Naive B cell (primary cell): ENCODE data around the gene MYL2. TPM values are rescaled to one million over a fixed set of nuclear protein-coding genes. Genes with fewer than 3 reads are reported as not detected.

Experiments used
- ATAC-seq, 2 donors: fragments of 150-1000 bp; cut with Tn5 transposase; 2 replicates each; pipeline ENCODE4 v1.10.0; 2021; ENCODE audit warnings: low read depth in 2 of 2, mild to moderate bottlenecking in 2 of 2, moderate library complexity in 2 of 2
- DNase-seq: peaks from one replicate; pipeline ENCODE4 v3.0.0; 2022
- H3K27ac Mint-ChIP-seq, 6 donors: one replicate each; pipeline ENCODE4 v1.8.0; 2020 to 2022; ENCODE audit warnings: mild to moderate bottlenecking in 6 of 6, mixed read lengths in 6 of 6, moderate library complexity in 5 of 6, inconsistent platforms in 2 of 6
- H3K27me3 Mint-ChIP-seq, 3 donors: one replicate each; pipeline ENCODE4 v1.8.0; 2021 to 2022; ENCODE audit warnings: mixed read lengths in 3 of 3, mild to moderate bottlenecking in 1 of 3
- H3K36me3 Mint-ChIP-seq, 2 donors: one replicate each; pipeline ENCODE4 v1.8.0; 2020 to 2022; ENCODE audit warnings: mixed read lengths in 2 of 2, inconsistent platforms in 1 of 2, mild to moderate bottlenecking in 1 of 2
- H3K4me1 Mint-ChIP-seq, 3 donors: one replicate each; pipeline ENCODE4 v1.8.0; 2020 to 2022; ENCODE audit warnings: mixed read lengths in 3 of 3, inconsistent platforms in 1 of 3, mild to moderate bottlenecking in 1 of 3, moderate library complexity in 1 of 3
- H3K4me3 Mint-ChIP-seq, 8 donors: one replicate each; pipeline ENCODE4 v1.8.0; 2020 to 2022; ENCODE audit warnings: mild to moderate bottlenecking in 8 of 8, mixed read lengths in 8 of 8, moderate library complexity in 8 of 8, inconsistent platforms in 2 of 8
- H3K9me3 Mint-ChIP-seq, 7 donors: one replicate each; pipeline ENCODE4 v1.8.0; 2020 to 2022; ENCODE audit warnings: mixed read lengths in 7 of 7, mild to moderate bottlenecking in 5 of 7, inconsistent platforms in 2 of 7, moderate library complexity in 1 of 7
- polyA plus RNA-seq, 6 donors: library from polyadenylated mRNA; unstranded; fragments of 300-500 nt; fragmentation: Illumina TruSeq; gene quantifications; one replicate each; pipeline ENCODE4 v1.2.3, GENCODE V29; 2021; ENCODE audit warnings: low read depth in 6 of 6

MYL2 gene
- polyA plus RNA-seq, 6 donors from 2014 or later = 0.84 to 1.9 TPM; not detected in 4

DNA sequence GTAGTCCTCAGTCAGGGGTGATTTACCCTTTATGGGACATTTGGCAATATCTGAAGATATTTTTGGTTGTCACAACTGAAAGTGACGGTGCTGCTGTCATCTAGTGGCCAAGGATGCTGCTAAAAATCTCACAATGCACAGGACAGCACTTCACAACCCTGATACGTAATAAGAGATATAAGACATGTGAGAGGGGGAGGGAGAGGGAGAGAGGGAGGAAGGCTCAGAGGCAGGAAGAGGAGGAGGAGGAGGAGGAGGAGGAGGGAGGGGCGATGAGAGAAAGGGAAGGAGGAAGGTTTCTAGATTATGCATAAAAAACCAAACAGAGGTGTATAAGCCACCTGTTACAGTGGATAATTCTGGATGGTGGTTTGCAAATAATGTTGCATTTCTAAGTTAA lies 14.3 kb downstream of the MYL2 start:
- peak; percentile 32 to 53 for ATAC-seq
- Mint-ChIP-seq H3K27ac (peak overlapping the region in 1 of 6 donors; percentile 14), H3K9me3 (peaks cover 0 to 2% (median 0%) of the 10 kb centered on the region in 7 donors), H3K27me3 (no peaks in the 10 kb centered on the region), H3K36me3 (no peaks in the 10 kb centered on the region), H3K4me3 (peak overlapping the region in 4 of 8 donors; percentile 6 to 84 (median 48)), H3K4me1 (peaks cover 21 to 25% (median 24%) of the 10 kb centered on the region in 3 donors)
- DNase-seq = no peak

DNA sequence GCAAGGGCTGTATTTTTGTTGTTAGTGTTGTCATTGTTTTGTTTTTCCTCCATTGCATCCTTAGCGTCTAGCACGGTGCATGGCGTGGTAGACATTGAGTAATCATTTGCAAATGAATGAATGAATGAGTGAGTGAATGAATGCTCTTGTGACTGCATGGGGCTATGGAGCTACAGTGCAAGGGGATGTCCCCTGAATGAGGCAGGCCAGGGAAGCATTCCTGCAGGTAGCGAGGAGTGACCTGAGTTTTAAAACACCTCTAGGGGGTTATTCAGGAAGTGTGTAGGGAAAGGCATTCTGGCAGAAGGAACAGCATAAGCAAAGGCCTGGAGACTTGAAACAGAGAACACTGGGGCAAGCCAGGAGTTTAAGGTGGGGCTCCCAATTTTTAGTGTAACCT lies 16.9 kb downstream of the MYL2 start:
- Mint-ChIP-seq H3K4me1 (peaks cover 18 to 24% (median 22%) of the 10 kb centered on the region in 3 donors), H3K27me3 (no peaks in the 10 kb centered on the region), H3K4me3 (no peak overlapping the region), H3K27ac (no peak overlapping the region), H3K9me3 (peaks cover 0 to 2% (median 0%) of the 10 kb centered on the region in 7 donors), H3K36me3 (no peaks in the 10 kb centered on the region)
- ATAC-seq (no peak), DNase-seq (no peak)

DNA sequence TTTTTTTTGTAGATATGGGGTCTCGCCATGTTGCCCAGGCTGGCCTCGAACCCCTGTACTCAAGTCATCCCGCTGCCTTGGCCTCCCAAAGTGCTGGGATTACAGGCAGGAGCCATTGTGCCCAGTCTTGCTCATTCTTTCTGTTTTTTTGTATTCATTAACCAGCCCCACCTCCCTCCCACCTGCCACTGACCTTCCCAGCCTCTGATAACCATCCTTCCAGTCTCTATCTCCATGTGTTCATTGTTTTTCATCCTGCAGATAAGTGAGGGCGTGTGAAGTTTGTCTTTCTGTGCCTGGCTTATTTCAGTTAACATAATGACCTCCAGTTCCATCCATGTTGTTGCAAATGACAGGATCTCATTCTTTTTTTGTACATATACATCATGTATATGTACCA lies 19.0 kb downstream of the MYL2 start:
- Mint-ChIP-seq H3K36me3 (no peaks in the 10 kb centered on the region), H3K9me3 (peaks cover 0 to 2% (median 0%) of the 10 kb centered on the region in 7 donors), H3K27ac (peak overlapping the region in 1 of 6 donors; percentile 73), H3K27me3 (no peaks in the 10 kb centered on the region), H3K4me1 (peaks cover 4 to 6% (median 5%) of the 10 kb centered on the region in 3 donors), H3K4me3 (no peak overlapping the region)
- no peak for DNase-seq
- no peak for ATAC-seq

DNA sequence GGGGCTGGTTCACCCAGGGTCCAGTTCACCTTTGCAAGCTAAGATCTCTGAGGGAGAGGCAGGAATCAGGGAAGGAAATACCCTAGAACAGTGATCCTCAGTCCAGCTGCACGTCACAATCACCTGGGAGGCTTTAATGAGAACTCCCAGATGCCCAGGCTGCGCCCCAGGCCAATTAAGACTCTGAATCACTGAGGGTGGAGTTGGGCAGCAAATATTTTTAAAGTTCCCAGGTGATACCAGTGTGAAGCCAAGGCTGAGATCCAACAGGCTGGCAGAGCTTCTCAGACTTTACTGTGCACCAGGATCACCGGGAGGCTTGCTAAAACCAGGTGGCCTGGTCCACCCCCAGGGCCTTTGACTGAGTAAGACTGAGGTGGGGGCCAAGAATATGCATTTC lies 23.8 kb downstream of the MYL2 start:
- Mint-ChIP-seq H3K27me3 (peaks cover 0 to 11% (median 7%) of the 10 kb centered on the region in 3 donors), H3K9me3 (peaks cover 0 to 2% (median 0%) of the 10 kb centered on the region in 7 donors), H3K4me1 (peaks cover 5 to 7% (median 7%) of the 10 kb centered on the region in 3 donors), H3K36me3 (no peaks in the 10 kb centered on the region), H3K27ac (no peak overlapping the region), H3K4me3 (no peak overlapping the region)
- ATAC-seq (no peak), DNase-seq (no peak)

DNA sequence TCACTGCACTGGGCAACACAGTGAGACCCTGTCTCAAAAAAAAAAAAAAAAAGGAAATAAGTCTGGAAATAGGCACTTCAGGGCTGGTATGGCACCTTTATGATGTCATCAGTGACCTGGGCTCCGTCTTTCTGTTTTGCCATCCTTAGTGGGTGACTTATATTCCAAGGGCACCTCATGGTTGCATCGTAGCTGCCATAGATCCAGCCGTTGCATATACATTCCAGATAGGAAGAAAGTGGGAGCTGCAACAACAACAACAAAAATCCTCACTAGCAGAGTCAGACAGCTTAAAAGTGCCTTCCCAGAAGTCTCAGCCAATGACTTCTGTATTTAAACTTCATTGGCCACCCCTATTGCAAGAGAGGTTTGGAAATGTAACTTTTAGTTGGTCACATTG lies 26.4 kb downstream of the MYL2 start:
- DNase-seq (no peak), ATAC-seq (peak in 1 of 2 donors; percentile 30)
- peaks cover 4 to 11% (median 7%) of the 10 kb centered on the region in 3 donors for H3K27me3 Mint-ChIP-seq
- H3K27ac Mint-ChIP-seq = peak overlapping the region in 1 of 6 donors; percentile 29
- no peaks in the 10 kb centered on the region for H3K36me3 Mint-ChIP-seq
- H3K4me3 Mint-ChIP-seq = peak overlapping the region in 2 of 8 donors; percentile 35 to 40
- peaks cover 0 to 2% (median 0%) of the 10 kb centered on the region in 7 donors for H3K9me3 Mint-ChIP-seq
- peaks cover 5 to 7% (median 7%) of the 10 kb centered on the region in 3 donors for H3K4me1 Mint-ChIP-seq

DNA sequence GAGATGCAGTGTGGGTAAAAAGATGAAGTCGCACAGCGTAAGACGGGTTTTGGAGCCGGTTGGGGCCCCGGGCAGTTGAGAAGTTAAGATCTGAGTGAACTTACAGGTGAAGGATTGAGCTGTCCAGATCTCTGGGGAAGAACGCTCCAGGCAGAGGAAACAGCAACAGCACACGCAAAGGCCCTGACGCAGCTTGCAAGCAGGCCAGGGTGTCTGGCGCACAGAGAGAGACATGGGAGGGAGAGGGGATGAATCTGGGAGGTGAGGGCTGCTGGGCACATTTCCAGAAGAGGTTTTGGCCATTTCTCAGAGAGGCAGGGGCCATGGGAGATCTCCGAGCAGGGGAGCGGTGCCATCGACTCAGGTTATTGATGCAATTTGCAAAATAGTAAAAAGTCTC lies 31.0 kb downstream of the MYL2 start:
- Mint-ChIP-seq H3K4me1 (peaks cover 7 to 10% (median 8%) of the 10 kb centered on the region in 3 donors), H3K9me3 (peaks cover 0 to 2% (median 0%) of the 10 kb centered on the region in 7 donors), H3K36me3 (no peaks in the 10 kb centered on the region), H3K4me3 (no peak overlapping the region), H3K27me3 (peaks cover 4 to 7% (median 6%) of the 10 kb centered on the region in 3 donors), H3K27ac (no peak overlapping the region)
- DNase-seq (no peak), ATAC-seq (no peak)

DNA sequence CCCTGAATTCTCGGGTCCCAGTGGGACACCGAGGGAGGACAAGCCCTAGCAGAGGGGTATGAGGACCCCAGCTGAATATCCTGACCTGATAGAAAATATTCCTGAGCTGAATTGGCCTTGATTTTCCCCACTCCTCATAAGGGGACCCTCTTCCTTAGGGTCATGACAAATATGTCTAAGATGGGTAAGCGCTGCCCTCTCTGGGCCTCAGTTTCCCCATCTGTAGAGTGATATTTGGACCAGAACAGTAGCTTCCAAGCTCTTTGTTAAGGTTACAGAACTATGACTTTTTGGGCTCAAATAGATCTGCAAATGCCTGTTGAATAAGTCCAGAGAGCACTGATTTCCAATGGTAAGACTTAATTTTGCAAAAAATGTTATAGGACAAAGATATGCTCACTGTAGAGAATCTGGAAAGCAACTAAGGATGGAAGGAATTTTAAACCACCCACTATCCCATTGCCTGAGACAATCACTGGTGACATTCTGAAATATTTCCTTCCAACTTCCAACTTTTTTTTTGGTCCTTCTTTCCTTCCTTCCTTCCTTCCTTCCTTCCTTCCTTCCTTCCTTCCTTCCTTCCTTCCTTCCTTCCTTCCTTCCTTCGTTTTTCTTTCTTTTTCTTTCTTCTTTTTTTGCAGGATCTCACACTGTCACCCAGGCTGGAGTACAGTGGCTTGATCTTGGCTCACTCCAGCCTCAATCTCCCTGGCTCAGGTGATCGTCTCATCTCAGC lies 32.0 kb downstream of the MYL2 start:
- ATAC-seq (no peak), DNase-seq (no peak)
- no peaks in the 10 kb centered on the region for H3K36me3 Mint-ChIP-seq
- peaks cover 4 to 7% (median 6%) of the 10 kb centered on the region in 3 donors for H3K4me1 Mint-ChIP-seq
- H3K4me3 Mint-ChIP-seq = peak overlapping the region in 7 of 8 donors; percentile 86 to 95 (median 91)
- peaks cover 3 to 4% (median 4%) of the 10 kb centered on the region in 3 donors for H3K27me3 Mint-ChIP-seq
- peak overlapping the region in 3 of 6 donors; percentile 70 to 95 (median 95) for H3K27ac Mint-ChIP-seq
- no peaks in the 10 kb centered on the region for H3K9me3 Mint-ChIP-seq

DNA sequence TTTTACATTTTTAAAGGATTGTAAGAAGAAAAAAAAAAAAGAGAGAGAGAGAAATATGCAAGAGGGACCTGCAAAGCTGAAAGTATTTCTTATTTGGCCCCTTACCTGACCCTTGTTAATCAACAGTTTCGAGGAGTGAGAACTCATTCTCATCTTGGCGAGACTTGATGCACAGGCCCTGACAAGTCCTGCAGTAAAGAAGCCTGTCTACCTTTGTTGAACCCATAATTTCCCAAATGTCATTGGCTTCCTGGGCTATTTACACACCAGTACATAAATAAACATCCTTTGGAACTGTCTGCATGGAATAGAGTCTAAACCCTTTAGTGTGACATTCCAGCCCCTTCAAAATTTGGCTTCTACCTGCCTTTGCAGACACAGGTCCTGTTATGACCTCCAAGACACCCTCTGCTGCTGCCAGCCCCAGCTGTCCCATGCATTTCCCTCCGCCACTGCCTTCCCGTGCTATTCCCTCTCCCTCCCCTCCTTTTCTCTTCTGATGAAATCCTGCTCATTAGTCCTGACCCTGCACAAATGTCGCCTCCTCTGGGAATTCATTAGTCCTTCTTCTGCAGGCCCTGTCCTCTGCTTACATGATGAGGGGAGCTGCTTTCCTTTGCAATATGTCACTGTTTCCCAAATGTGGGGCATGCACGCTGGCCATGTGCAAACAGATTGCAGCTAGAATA lies 35.1 kb downstream of the MYL2 start:
- DNase-seq = no peak
- Mint-ChIP-seq H3K9me3 (peaks cover 0 to 5% (median 0%) of the 10 kb centered on the region in 7 donors), H3K27ac (peak overlapping the region in 2 of 6 donors; percentile 18 to 38), H3K36me3 (no peaks in the 10 kb centered on the region), H3K4me3 (no peak overlapping the region), H3K27me3 (peaks cover 0 to 8% (median 0%) of the 10 kb centered on the region in 3 donors), H3K4me1 (peaks cover 4 to 7% (median 6%) of the 10 kb centered on the region in 3 donors)
- ATAC-seq = no peak

DNA sequence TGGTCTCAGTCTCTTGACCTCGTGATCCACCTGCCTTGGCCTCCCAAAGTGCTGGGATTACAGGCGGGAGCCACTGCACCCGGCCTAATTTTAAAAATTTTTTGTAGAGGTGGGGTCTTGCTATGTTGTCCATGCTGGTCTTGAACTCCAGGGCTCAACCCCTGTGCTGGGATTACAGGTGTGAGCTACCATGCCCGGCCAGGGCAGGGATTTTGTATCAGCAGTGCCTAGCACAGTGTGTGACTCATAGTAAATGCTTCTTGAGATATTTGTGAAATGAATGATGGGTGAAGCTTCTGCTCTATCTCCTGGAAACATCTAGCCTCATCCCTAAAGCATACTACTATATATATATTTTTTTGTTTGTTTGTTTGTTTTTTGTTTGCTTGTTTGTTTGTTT lies 37.1 kb downstream of the MYL2 start:
- H3K4me1 Mint-ChIP-seq = peaks cover 4 to 7% (median 6%) of the 10 kb centered on the region in 3 donors
- H3K9me3 Mint-ChIP-seq = peaks cover 0 to 5% (median 0%) of the 10 kb centered on the region in 7 donors
- peaks cover 0 to 4% (median 2%) of the 10 kb centered on the region in 3 donors for H3K27me3 Mint-ChIP-seq
- DNase-seq = no peak
- no peak for ATAC-seq
- no peak overlapping the region for H3K27ac Mint-ChIP-seq
- no peak overlapping the region for H3K4me3 Mint-ChIP-seq
- H3K36me3 Mint-ChIP-seq = no peaks in the 10 kb centered on the region

DNA sequence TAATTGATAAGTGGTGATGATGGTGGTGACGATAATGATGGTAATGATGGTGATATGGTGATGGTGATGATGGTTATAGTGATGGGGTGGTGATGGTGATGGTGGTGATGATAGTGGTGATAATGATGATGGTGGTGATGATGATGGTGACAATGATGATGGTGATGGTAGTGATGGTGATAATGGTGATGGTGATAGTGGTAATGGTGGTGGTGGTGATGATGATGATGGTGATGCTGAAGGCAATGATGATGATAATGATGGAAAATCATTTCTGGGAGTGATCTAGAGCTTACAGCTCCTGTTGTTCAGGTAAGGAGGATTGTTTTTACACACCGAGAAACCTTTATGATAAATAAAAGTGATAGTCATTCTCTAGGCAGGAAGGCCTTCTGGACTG lies 39.7 kb downstream of the MYL2 start:
- Mint-ChIP-seq H3K4me1 (no peaks in the 10 kb centered on the region), H3K36me3 (no peaks in the 10 kb centered on the region), H3K4me3 (no peak overlapping the region), H3K27me3 (peaks cover 7 to 11% (median 8%) of the 10 kb centered on the region in 3 donors), H3K9me3 (peaks cover 0 to 5% (median 0%) of the 10 kb centered on the region in 7 donors), H3K27ac (peak overlapping the region in 1 of 6 donors; percentile 67)
- DNase-seq (no peak), ATAC-seq (no peak)

DNA sequence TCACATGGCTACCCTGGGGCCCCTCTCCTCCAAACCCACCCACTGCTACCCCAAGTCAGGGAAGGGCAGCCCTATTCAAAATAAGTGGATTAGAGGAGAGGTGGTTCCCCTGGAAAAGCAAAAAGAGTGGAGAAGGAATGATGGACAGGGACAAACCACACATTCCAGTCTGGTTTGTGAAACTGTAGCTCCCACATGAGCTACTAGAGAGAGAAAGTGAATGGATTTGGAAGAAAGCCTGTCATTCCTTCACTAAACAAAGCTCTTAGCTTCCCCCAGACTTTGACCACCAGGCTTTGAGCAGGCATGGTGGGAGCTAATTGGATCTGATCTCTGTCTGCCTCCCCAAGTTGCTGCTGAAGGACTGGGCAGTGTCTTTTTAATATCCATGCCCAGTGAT lies 45.6 kb downstream of the MYL2 start:
- DNase-seq (no peak), ATAC-seq (no peak)
- Mint-ChIP-seq H3K27ac (no peak overlapping the region), H3K4me1 (no peaks in the 10 kb centered on the region), H3K9me3 (peaks cover 0 to 3% (median 0%) of the 10 kb centered on the region in 7 donors), H3K27me3 (peaks cover 8 to 17% (median 9%) of the 10 kb centered on the region in 3 donors), H3K36me3 (no peaks in the 10 kb centered on the region), H3K4me3 (no peak overlapping the region)

DNA sequence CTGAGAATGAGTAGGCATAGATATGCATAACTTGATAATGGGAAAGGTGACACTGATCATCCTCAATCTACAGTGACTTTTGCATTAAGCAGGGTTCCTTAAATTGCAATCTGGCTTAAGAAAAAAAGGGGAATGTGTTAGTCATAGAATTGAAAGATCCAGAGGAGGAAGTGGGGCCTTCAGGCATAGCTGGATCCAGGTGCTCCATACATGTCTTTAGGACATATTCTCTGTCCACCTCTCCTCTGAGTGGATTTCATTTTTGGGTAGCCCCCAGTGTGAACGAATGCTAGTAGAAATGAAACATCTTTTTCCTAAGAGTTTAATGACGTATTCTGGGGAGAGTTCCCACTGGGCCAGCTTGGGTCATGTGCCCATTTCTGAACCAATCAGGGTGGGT lies 46.0 kb downstream of the MYL2 start:
- Mint-ChIP-seq H3K27ac (peak overlapping the region in 1 of 6 donors; percentile 45), H3K27me3 (peaks cover 8 to 17% (median 11%) of the 10 kb centered on the region in 3 donors), H3K36me3 (no peaks in the 10 kb centered on the region), H3K4me3 (no peak overlapping the region), H3K9me3 (peaks cover 0 to 3% (median 0%) of the 10 kb centered on the region in 7 donors), H3K4me1 (no peaks in the 10 kb centered on the region)
- no peak for ATAC-seq
- no peak for DNase-seq

DNA sequence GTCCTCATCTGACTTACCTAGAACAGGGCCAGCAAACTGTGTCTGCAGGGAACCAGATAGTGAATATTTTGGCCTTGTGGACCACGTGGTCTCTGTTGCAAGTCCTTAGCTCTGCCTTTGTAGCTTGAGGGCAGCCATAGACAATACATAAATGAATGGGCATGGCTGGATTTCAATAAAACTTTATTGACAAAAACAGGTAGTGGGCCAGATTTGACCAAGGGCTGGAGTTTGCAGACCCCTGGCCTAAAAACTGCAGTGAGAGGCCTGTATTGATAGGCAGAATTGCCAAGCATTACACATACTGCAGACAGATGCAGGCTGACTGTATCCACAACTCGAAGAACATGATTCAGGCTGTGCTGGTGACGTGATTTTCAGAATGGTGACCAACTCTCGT lies 48.3 kb downstream of the MYL2 start:
- H3K4me3 Mint-ChIP-seq = no peak overlapping the region
- ATAC-seq = no peak
- peaks cover 0 to 3% (median 0%) of the 10 kb centered on the region in 7 donors for H3K9me3 Mint-ChIP-seq
- peaks cover under 1 to 10% (median 6%) of the 10 kb centered on the region in 3 donors for H3K27me3 Mint-ChIP-seq
- H3K27ac Mint-ChIP-seq = peak overlapping the region in 1 of 6 donors; percentile 17
- H3K4me1 Mint-ChIP-seq = no peaks in the 10 kb centered on the region
- no peaks in the 10 kb centered on the region for H3K36me3 Mint-ChIP-seq
- no peak for DNase-seq
